Stimulated activated naive CD4-positive, alpha-beta T cell (primary cell): ENCODE data around the gene JAK3.

Source experiments
- DNase-seq, 6 experiments: peaks; one replicate each; lab custom pipeline; 2025; lab: John Stamatoyannopoulos, UW

Gene JAK3

DNA sequence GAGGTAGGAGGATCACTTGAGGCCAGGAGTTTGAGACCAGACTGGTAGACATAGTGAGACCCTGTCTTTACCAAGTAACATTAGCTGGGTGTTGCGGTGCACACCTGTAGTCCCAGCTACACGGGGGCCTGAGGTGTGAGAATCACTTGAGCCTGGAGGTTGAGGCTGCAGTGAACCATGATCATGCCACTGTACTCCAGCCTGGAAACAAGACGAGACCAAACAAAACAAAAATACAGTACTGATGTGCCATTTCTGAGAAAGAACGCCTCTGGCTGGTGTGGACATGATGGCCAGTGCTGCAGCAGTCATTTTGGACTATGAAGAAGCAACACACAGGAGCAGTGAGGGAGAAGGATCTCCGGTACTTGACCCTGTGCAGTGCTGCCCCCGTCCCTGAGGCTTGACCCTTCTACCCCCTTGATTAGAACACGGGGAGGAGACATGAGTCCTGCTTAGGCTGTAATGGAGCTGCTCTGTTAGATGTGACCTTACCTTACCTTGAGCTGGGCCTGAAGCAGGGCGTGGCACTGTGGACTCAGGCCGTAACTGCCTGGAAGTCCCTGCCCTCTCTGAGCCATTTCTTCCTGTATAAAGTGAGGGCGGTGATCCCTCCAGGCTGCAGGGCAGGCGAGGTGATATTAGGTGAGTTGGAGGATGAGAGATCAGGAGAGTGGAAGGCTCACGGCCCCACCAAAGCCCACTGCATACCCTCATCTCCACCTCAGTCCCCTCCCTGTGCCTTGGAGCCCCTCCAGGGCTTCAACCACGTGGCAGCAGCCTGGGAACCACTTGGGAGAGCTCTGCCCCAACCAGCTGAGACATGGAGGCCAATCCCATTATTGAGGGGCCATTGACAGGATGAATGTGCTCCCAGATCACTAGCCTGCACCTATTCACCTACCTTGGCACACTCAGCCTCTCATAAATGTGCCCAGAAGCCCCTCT, 17.9 kb upstream of the JAK3 start:
- DNase-seq, result no peak

DNA sequence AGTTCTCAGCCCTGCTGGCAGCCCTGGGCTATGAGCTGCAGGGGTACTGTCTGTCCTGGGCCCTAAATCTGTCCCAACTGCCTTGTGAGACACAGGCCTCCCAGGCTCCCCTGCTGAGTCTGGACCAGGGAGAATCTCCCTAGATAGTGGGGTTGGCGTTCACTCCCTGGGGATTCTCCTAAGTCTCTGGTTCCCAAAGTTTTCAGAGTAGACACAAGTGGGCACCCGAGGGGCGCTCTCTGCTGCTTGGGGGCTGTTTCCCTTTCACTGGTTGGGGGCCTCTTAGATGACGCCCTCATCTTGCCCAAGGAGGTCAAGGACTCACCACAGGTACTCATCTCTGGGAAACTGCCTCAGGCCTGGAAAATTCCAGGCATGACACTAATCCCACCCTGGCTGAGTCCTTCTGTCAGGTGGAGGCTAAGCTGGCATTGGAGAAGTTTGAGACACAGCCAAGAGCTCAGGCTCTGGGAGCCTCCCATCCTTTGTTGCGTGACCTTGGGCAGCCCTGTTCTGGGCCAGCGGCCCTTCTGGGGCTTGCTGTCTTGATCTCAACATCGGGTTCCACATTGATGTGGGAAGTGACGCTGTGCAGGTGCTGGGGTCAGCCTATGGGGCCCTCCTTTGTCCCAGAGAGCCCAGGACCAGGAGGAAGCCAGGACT, 15.9 kb upstream of the JAK3 start:
- DNase-seq, result no peak

DNA sequence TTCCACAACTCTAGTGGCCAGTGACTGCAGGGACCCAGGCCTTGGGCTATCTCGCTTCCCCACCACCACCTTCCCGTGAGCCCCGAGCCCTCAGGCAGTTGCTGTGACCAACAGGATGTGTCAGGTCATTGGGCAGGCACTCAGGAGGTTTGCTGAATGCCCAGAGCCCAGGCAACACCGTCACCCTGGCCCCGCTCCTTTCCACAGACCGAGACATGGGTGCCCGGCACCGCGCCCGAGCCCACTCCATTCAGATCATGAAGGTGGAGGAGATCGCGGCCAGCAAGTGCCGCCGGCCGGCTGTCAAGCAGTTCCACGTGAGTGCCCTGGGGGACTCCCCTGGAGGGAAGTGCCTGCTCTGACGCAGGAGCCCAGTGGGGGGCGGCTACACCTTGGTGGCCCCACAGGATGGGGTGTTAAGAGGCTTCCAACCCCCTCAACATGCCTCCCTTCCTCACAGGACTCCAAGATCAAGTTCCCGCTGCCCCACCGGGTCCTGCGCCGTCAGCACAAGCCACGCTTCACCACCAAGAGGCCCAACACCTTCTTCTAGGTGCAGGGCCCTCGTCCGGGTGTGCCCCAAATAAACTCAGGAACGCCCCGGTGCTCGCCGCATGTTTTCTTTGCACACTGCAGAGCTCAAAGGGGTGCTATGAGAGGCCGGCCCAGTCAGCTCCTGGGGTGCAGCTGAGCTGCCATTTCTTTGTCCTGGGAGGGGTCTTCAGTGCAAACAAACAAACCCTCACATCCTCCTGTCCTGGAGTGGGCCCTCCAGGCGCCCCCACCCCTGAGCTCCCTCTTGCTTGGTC, 15.1 kb upstream of the JAK3 start:
- DNase-seq, result no peak

DNA sequence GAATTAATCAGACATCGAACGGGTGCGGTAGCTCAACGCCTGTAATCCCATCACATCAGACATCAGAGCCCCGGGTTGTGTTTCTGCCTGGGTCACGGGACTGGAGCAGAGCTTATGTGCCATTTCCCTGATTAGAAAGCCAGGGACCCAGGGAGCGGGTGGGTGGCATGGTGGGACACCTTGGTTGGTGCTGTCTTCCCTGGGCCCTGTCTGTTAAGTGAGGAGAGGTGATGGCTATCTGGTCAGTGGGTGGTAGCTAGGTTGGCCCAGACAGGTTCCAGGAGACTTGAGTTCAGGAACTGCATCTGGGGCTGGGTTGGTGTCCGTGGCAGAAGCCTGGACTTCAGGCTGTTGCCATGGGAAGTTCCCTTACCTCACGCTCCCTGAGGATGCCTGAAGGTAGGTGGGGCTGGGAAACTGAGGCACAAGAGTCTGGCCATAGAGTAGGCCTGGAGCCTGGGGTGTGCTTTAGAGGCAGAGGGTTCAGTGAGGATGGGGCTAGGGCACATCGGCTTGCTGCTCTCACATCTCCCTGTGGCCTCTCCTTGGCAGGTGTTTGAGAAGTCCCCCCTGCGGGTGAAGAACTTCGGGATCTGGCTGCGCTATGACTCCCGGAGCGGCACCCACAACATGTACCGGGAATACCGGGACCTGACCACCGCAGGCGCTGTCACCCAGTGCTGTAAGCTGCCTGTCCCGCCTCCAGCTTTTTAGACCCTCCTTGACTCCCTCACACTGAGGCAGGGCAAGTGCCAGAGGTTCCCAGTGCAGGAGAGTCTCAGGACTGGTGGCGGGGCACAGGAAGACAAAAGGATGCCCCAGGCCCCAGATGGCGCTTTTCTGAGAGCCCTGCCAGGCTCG, 14.0 kb upstream of the JAK3 start:
- DNase-seq, result no peak

DNA sequence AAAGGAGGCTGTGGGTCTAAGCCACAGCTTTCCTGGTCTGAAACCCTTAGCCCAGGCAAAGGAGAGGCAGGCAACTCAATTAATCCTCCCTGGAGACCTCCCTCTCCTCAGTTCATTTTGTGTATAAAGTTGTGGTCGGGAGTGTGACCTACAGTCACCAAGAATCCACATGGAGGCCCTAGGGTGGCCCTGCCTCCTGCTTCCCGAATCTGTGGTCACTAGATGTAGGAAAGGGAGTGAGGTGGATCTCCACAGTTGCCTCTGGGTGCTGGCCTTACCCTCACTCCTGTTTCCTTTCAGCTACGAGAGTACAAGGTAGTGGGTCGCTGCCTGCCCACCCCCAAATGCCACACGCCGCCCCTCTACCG, 13.2 kb upstream of the JAK3 start:
- no peak for DNase-seq

DNA sequence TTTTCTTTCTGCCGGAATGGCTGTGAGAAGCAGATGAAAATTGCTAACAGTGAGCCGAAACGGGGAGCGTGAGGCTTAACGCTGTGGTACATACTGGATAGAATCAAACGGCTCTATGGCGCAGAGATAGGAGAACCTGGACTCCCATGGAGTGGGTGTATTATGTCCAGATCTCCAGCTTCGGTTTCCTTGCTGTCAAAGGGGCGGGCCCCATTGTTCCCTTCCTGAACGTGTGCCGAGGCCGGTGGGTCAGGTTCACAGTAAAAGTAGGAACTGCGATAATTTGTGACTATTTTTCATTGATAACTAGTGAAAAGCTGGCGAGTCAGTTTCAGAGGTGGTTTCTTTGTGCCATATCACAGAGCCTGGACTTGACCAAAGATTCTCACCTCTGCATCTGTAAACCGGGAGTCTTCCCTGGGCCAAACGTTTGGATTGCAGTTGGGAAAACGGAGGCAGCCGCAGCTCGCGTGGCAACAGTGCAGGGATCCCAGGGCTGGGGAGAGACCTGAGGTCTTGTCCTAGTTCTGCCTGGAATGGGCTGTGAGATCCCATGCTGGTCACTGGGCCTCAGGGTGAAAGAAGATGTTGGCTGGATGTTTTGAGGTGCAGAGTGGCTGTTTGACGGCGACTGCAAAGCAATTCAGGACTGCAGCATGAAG, 12.7 kb upstream of the JAK3 start:
- no peak for DNase-seq

DNA sequence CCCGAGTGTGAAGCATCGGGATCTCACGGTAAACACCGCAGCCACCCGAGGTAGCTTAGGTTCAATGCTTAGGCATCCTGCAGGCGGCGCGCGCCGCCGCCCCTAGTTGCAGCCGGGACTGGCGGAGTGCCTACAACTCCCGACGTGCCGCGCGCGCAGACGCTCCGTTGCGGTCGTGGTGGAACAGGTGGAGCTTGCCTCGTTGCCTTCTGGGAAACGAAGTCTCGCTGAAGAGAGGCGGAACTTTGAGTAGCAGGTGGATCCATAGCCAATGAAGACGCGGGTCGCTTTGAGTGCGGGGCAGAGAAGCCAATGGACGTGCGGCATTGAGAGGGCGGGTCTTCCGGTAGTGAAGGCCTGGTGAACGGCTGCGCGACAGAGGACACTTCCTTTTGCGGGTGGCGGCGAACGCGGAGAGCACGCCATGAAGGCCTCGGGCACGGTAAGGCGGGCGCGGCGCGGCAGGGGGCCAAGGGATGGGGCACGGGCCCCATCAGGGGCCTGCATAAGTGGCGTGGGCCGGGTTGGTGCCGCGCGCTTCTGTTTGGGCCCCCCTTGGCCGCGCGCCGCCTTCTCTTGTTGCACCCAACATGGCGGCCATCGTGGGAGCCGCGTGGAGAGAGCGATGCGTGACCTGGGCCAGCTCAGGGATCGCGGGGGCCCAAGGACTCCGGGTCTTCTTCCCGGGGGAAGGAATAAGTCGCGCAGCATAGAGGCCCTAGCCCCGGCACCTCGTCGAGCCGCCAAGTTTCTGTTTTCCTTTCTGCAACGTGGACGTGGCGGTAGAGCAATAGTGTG, 11.9 kb upstream of the JAK3 start, which contains the start of gene RPL18A:
TSS of gene RPL18A (plus strand) at position 378 of the 798 bp plus-strand sequence. CDS start at position 425, 47 bp downstream.
- DNase-seq, result peak; percentile 93 to 99 (median 99)

DNA sequence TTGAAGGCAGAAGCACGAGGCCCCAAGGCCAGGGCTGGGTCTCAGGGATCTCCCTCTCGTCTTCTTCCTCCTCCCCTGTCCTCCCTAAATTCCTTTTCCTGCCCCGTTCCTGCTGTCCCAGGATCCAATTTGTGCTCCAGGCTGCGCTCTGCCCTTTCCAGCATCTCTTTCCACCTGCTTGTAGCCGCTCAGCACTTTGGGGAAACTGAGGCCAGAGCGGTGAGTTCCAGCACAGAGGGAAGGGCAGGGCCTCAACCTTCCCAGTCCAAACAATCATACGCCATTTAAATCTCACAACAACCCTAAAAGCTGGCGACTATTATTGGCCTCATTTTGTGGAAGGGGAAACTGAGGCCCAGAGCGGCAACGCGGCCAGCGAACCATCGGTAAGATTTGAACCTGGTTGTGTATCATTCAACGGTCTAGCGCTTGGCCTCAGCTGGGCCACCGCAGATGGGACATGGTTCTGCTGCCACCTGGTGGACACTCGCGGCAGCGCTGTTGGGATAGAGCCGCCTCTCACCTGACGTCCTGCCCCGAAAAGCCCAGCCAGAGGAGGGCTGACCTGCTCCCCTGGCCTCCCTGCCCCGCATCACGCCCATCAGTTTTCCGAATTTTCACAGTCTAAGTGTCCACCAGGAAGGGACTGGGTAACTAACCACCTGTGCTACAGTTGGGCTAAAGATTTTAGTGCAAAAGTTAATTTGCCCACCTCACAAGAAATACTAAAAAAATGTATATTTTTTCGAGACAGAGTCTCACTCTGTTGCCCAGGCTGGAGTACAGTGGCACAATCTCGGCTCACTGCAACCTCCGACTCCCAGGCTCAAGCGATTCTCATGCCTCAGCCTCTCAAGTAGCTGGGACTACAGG, 7.7 kb upstream of the JAK3 start:
- peak; percentile 57 to 88 (median 83) for DNase-seq

DNA sequence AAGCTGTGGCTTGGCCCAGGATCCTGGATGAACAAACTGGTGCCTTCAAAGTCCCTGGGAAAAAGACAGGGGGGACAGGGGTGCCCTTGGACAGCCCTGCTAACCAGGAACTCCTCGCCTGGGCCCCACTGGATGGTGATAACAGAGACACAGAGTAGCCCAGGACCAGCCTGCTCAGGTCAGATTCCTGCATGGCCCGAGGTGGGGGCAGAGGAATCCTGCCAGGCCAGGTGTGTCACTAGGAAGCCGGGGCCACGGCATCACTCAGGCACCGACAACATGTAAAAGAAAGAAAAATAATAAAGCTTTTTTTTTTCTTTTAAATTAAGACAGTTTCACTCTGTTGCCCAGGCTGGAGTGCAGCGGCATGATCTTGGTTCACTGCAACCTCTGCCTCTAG, 6.3 kb upstream of the JAK3 start:
- DNase-seq, result no peak

DNA sequence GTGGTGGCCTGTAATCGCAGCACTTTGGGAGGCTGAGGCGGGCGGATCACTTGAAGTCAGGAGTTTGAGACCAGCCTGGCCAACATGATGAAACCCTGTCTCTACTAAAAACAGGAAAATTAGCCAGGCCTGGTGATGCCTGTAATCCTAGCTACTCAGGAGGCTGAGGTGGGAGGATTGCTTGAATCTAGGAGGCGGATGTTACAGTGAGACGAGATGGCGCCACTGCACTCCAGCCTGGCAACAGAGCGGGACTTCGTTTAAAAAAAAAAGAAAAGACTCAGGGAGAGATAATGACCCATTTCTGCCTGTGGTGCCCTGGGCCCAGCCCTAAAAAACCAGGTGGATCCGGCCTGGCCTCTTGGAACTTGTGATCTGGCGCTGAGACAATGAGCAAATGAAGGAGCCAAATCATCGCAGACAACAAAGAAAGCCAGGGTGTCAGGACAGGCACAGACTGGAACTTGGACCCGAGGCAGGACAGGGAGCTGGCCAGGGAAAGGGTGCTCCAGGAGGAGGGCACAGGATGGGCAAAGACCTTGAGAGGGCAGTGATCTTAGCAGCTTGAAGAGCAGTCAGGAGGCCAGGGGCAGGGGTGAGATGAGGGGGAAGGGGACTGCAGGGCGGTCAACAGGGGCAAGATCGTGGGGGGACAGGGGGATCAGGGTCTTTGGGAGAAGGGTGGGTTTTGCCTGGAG, 962 bp upstream of the JAK3 start:
- no peak for DNase-seq

DNA sequence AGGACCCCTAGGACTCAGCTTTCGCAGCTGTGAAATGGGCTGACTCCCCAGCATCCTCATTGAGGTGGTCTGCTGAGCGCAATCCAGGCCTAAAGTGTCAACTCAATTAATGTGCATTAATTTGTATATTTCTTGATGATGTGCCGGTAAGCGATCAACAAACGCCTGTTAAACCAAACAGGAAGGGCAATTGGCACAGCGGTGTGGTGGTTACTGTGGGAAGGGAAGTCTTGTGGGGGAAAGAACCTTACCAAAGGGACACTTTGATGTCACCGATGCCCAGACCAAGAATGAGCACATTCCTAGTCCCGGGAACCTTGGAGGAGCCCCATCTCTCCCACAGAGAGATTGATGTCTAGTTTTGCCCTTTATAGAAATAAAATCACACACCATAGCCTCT, 1.6 kb downstream of the JAK3 start:
- DNase-seq, result peak in 5 of 6 experiments; percentile 21 to 55 (median 27)

DNA sequence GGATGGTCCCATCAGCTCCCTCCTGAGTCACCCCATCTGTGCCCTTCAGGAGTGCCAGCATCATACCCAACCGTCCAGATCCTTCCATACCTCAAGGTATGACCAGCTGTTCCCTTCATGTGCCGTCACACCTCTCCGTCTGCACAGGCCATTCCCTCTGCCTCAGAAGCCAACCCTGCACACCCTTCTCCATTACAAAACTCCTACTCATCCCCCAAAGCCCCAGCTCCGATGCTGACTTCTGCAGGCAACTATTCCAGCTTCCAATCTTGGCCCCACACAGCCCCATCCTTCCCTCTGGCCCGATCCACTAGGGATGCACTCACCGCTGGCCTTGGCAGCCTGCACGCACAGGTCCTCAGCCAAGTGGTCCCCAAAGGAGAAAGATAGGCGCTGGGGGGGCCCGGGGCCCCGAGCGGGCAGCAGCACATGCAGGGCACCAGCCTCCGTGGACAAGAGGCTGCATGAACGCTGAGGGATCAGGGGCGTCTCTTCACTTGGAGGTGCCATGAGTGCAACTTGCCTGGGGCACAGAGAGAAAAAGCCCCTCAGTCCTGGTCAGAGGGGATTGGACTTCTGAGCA, 3.8 kb downstream of the JAK3 start:
- no peak for DNase-seq

DNA sequence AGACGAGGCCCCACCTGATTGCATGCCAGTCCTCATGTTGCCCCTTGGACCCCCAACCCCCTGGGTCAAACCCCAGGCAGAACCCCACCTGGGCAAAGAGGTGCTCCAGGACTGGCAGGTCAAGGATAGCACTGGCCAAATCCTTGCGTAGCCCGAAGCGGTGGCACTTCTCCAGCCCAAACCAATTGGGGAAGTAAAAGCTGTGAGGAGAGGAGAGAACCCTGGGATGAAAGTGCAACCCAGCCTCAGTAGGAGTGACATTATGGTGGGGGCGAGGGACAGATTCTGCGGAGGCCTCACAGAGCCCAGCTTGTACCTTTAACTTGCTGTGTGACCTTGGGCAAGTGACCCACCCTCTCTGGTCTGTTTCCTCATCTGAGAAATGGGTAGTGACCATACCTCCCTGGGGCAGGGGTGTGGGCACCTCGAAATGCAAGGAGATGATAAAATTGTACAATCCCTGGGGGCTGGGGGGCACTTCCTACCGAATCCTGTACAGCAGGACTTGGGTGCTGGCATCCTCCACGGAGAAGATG, 4.4 kb downstream of the JAK3 start:
- DNase-seq, result no peak

DNA sequence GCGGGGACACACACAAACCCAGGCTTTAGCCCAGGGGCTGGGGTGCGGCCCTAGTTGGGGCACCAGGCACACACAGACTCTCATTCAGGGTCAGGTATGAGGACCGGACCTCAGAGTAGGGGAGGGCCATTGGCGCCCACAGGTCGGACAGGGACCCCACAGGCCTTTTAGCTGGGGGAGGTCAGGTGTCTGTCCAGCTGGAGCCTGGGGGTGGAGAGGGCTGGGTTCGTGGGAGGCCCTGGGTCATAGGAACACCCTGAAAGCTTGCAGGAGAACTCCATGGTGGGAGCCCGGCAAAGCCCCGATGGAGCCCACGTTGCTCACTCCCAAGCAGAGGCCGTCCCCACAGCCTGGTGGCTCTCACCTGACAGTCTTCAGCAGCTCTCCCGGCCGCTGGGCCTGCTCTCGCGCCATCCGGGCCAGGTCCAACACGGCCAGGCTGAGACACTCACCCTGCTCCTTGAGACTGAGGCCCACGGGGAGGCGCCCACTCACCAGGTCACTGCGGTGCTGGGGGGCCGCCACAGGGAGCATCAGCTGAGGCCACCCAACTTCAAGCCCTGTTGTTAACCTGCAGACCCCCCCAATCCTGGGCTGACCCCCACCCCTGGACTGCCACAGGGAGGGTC, 5.0 kb downstream of the JAK3 start:
- DNase-seq, result no peak

DNA sequence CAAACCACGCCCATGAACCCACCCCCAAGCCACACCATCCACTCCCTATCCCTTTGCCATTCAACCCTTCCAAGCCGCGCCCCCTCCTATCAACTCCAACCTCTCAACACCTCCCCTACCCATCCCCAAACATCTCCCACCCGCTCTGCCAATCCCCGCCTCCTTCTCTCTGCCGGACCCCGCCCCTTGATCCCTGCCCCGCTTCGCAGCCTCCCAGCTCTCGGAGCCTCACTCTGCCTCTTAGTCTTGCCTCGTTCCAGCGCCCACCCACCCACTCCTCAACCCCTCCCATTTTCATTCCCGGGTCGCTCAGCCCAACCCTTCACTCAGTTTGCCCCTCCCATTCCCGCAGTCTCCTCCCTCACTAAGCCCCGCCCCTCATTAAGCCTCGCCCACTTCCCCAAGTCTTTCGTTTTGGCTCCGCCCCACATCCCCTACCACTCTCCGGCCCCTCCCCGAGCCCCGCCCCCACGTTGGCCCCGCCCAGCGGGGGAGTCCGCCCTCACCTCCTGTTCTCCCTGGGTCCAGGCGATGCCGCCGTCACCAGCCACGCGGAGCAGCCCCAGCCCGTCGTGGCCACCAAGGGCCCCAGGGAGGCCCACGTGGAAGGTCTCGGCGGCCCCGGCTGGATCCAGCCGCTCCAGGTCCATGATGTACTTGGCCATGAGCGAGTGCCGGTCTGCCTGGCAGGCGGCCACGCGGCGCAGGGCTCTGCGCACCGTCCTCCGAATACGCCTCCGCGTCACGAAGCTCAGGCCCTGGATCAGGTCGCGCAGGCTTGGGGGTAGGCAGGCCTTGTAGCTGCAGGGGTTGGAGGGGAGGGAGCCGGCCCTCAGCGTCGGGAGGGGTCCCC, 5.7 kb downstream of the JAK3 start:
- peak; percentile 18 to 61 (median 48) for DNase-seq

DNA sequence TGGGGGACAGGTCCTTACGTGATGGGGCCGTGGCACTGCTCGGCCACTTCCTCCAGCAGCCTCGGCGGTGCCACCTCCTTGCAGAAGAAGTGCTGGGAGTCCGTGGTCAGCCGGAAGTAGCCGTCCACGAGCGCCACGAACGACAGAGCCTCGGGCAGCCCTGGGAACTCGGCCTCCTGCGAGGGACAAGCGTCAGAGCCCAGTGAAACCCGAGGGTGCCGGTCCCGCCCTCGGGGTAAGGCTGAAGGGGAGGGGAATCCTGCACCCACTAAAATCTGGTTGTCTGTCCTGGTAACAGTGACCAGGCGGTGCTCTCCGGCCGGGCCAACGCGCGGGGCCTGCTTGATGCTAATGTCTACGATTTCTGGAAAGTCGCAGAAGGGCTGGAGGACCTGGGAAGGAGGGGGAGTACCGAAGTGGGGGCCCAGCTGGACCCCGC, 6.4 kb downstream of the JAK3 start:
- DNase-seq, result no peak
